Lower leg skin (tissue), 3 donors: ENCODE results near the gene PLEKHG3.

Source experiments
- CTCF ChIP-seq, 3 donors: fragments of 450-650 bp; IDR thresholded peaks; one replicate each; pipeline ENCODE4 v1.5.1; 2016; ENCODE audit warnings: antibody characterized with exemption in 3 of 3, mild to moderate bottlenecking in 3 of 3, moderate library complexity in 2 of 3
- POLR2A ChIP-seq, 2 donors: fragments of 450-650 bp; IDR thresholded peaks; one replicate each; pipeline ENCODE4 v1.6.1; 2016 to 2017; ENCODE audit warnings: antibody characterized with exemption in 2 of 2, mild to moderate bottlenecking in 1 of 2, moderate library complexity in 1 of 2

DNA sequence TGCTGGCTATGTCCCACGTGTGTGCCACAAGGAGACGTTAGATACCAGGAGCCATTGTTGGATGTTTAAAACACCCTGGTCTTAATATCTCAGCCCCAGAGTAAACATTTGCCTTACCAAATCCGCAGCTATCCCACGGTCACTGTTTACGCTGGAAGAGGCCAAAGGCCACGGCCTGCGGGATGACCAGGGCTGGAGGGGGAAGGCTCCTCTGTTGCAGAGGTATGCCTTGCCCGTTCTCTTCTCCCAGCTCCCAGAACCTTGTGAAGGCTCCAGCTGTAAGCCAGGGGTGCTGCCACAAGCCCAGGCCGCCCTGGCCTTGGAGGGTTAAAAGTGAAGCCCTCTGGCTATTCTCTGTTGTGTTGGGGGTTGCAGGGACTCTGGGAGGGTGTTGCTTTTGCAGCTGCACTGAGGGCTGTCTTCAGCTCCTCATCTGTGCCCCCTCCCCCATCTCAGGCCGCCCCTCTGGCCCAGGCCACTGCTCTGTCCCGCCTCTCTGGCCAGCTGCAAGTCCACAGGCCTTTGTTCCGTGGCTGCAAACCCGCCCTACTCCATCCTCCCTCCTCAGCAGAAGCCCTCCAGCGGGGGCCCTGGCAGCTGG lies 2.5 kb downstream of the PLEKHG3 start:
- TF ChIP-seq POLR2A (IDR thresholded peaks at IDR 0.05) (no peak), CTCF (IDR thresholded peaks at IDR 0.05) (no peak)
